NCI-H2107 treated with DMSO at 0.1 percent for 48 hours (cell line): ENCODE data around the gene HPS4.
"Not testable (repeated sequence)": the region's sequence is repeated elsewhere in the genome, so short reads cannot be mapped to it uniquely, and the experiment has no call there.

Experiments used
- DNase-seq: peaks from one replicate; lab custom pipeline; 2025; ENCODE audit not compliant: unreplicated experiment; lab: John Stamatoyannopoulos, UW

HPS4 gene

GRCh38 chr22:26483439-26484359 lies at the start of gene HPS4, which contains the start of gene SRRD:
Gene HPS4, minus strand, starts transcription at chr22:26483783. Its CDS starts 2,021 bp downstream, at chr22:26481762.
Gene SRRD, plus strand, starts transcription at chr22:26483877. Its CDS starts 14 bp downstream, at chr22:26483891.
- peak; percentile 40 for DNase-seq

GRCh38 chr22:26529345-26529744 lies 45.8 kb upstream of the HPS4 start:
- no peak for DNase-seq

GRCh38 chr22:26528518-26528917 lies 44.9 kb upstream of the HPS4 start:
- DNase-seq = not testable (repeated sequence)

GRCh38 chr22:26527574-26528465 lies 44.2 kb upstream of the HPS4 start:
- no peak for DNase-seq

GRCh38 chr22:26527167-26527566 lies 43.6 kb upstream of the HPS4 start:
- DNase-seq = no peak

- no peak for DNase-seq
Observed at GRCh38 chr22:26525946-26526564, 42.5 kb upstream of the HPS4 start.

- DNase-seq = no peak
Observed at GRCh38 chr22:26524870-26525269, 41.3 kb upstream of the HPS4 start.

- DNase-seq = no peak
Observed at GRCh38 chr22:26522592-26522991, 39.0 kb upstream of the HPS4 start.

- DNase-seq = no peak
Observed at GRCh38 chr22:26522012-26522411, 38.4 kb upstream of the HPS4 start.

- DNase-seq = no peak
Observed at GRCh38 chr22:26517429-26517828, 33.8 kb upstream of the HPS4 start.

GRCh38 chr22:26516503-26516902 lies 32.9 kb upstream of the HPS4 start:
- no peak for DNase-seq

GRCh38 chr22:26515931-26516330 lies 32.3 kb upstream of the HPS4 start:
- no peak for DNase-seq

GRCh38 chr22:26514419-26515161 lies 31.0 kb upstream of the HPS4 start:
- no peak for DNase-seq

- no peak for DNase-seq
Observed at GRCh38 chr22:26513838-26514237, 30.3 kb upstream of the HPS4 start.

GRCh38 chr22:26512149-26512793 lies 28.7 kb upstream of the HPS4 start, which contains the start of gene TFIP11:
Gene TFIP11, minus strand, starts transcription at chr22:26512473. Its CDS starts 2,201 bp downstream, at chr22:26510272.
- peak; percentile 26 for DNase-seq

GRCh38 chr22:26508148-26508547 lies 24.6 kb upstream of the HPS4 start:
- no peak for DNase-seq

GRCh38 chr22:26503758-26504157 lies 20.2 kb upstream of the HPS4 start:
- DNase-seq = no peak

GRCh38 chr22:26502688-26503561 lies 19.3 kb upstream of the HPS4 start:
- DNase-seq = no peak

- DNase-seq = no peak
Observed at GRCh38 chr22:26501996-26502395, 18.4 kb upstream of the HPS4 start.
